Measurements from ENCODE around the gene TENM4. TPM values are rescaled to one million over a fixed set of nuclear protein-coding genes. Genes with fewer than 3 reads are reported as not detected.

Gene TENM4
- polyA plus RNA-seq, 1 experiment = 0.39 TPM

GRCh38 chr11:79453617-79454016, 12.8 kb upstream of the TENM4 start:
- Histone ChIP-seq H3K36me3 (ENCODE audit: control insufficient read depth, insufficient read depth, low read length) (no peaks in the 10 kb centered on the region), H3K4me3 (ENCODE audit: low read depth, low read length) (no peak overlapping the region), H3K27me3 (ENCODE audit: control insufficient read depth, insufficient read depth, low read length) (peaks cover 5% of the 10 kb centered on the region)
- CTCF ChIA-PET = no interaction called here
- no peak for TF ChIP-seq CTCF (IDR thresholded peaks at IDR 0.05; ENCODE audit: insufficient read depth, low read depth, low read length)
- no peak for DNase-seq (ENCODE audit: low read depth)
- POLR2A ChIA-PET = no interaction called here

GRCh38 chr11:79449040-79449439, 8.2 kb upstream of the TENM4 start:
- no peak for DNase-seq (ENCODE audit: low read depth)
- CTCF ChIA-PET = no interaction called here
- no peaks in the 10 kb centered on the region for H3K36me3 ChIP-seq (ENCODE audit: control insufficient read depth, insufficient read depth, low read length)
- peaks cover 2% of the 10 kb centered on the region for H3K27me3 ChIP-seq (ENCODE audit: control insufficient read depth, insufficient read depth, low read length)
- POLR2A ChIA-PET = no interaction called here
- no peak for TF ChIP-seq CTCF (IDR thresholded peaks at IDR 0.05; ENCODE audit: insufficient read depth, low read depth, low read length)
- no peak overlapping the region for H3K4me3 ChIP-seq (ENCODE audit: low read depth, low read length)

GRCh38 chr11:79447038-79447786, 6.4 kb upstream of the TENM4 start:
- DNase-seq (ENCODE audit: low read depth) = no peak
- ChIA-PET POLR2A (no interaction called here), CTCF (interaction anchor here (1.5 kb wide), 1 partner anchor 46 kb away, joined by 5 read pairs; no protein-coding TSS in a partner anchor)
- no peak overlapping the region for H3K4me3 ChIP-seq (ENCODE audit: low read depth, low read length)
- no peaks in the 10 kb centered on the region for H3K36me3 ChIP-seq (ENCODE audit: control insufficient read depth, insufficient read depth, low read length)
- TF ChIP-seq CTCF (IDR thresholded peaks at IDR 0.05; ENCODE audit: insufficient read depth, low read depth, low read length) = no peak
- H3K27me3 ChIP-seq (ENCODE audit: control insufficient read depth, insufficient read depth, low read length) = peaks cover 2% of the 10 kb centered on the region; the same call in 1 of the 2 replicates

GRCh38 chr11:79444923-79445322, 4.1 kb upstream of the TENM4 start:
- no peak for TF ChIP-seq CTCF (IDR thresholded peaks at IDR 0.05; ENCODE audit: insufficient read depth, low read depth, low read length)
- Histone ChIP-seq H3K36me3 (ENCODE audit: control insufficient read depth, insufficient read depth, low read length) (no peaks in the 10 kb centered on the region), H3K27me3 (ENCODE audit: control insufficient read depth, insufficient read depth, low read length) (no peaks in the 10 kb centered on the region), H3K4me3 (ENCODE audit: low read depth, low read length) (no peak overlapping the region)
- CTCF ChIA-PET = interaction anchor here (1.4 kb wide), 1 partner anchor 209 kb away, joined by 3 read pairs; no protein-coding TSS in a partner anchor
- POLR2A ChIA-PET = no interaction called here
- DNase-seq (ENCODE audit: low read depth) = no peak

GRCh38 chr11:79441461-79441875, 638 bp upstream of the TENM4 start:
- POLR2A ChIA-PET = no interaction called here

More at GRCh38 chr11:79441461-79441875, 638 bp upstream of the TENM4 start:
- Histone ChIP-seq H3K4me3 (ENCODE audit: low read depth, low read length) (peak overlapping the region; percentile 61), H3K27me3 (ENCODE audit: control insufficient read depth, insufficient read depth, low read length) (peaks cover 2% of the 10 kb centered on the region), H3K36me3 (ENCODE audit: control insufficient read depth, insufficient read depth, low read length) (no peaks in the 10 kb centered on the region)
- no peak for TF ChIP-seq CTCF (IDR thresholded peaks at IDR 0.05; ENCODE audit: insufficient read depth, low read depth, low read length)
- DNase-seq (ENCODE audit: low read depth) = no peak
- CTCF ChIA-PET = interaction anchor here (0.7 to 3.2 kb wide), 5 partner anchors 9 to 204 kb away, joined by 3 to 15 read pairs (median 4); no protein-coding TSS in a partner anchor

Measured in BJ (cell line).